Stimulated activated CD8-positive, alpha-beta memory T cell treated with anti-CD3 and anti-CD28 coated beads, Interleukin-2, amount 100 ng/mL, for 1 hour (primary cell): ENCODE measurements around the gene STXBP6.
"Not testable (repeated sequence)": the region's sequence is repeated elsewhere in the genome, so short reads cannot be mapped to it uniquely, and the experiment has no call there.

Source experiments
- DNase-seq, 2 donors: peaks; one replicate each; pipeline ENCODE4 v3.0.0-alpha.2; 2020; ENCODE audit warnings: low read depth in 2 of 2

Gene STXBP6

DNA sequence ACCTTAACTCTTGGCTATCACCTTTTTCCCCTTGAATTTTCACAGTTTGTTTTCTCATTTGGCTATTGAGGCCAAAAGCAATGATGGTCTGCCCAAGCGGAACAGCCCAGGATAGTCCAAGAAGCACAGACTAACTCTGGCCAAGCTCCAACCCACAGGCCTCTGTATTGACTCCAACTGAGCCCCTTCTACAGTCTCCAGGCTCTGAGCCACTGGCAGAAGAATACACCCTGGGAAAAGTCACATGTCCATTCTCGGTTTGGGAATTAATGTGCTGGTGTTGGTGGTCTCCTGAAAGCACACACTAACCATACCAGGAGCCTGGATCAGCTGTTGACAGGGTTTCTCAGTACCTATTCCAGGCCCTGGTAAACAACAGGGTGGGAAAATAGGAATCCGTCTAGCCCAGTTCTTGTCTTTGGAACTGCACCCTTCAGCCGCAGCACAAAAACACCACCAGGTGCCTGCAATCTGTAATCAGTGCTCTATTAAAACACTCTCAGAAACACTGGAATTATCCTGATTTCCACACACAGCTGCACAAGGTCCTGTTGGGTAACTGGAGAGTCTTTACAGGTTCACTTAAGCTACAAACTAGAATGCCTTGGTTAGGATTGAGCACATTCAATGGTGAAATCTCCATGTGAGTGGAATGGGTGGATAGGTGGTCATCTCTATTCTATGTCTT lies 63.6 kb downstream of the STXBP6 start:
- no peak for DNase-seq

DNA sequence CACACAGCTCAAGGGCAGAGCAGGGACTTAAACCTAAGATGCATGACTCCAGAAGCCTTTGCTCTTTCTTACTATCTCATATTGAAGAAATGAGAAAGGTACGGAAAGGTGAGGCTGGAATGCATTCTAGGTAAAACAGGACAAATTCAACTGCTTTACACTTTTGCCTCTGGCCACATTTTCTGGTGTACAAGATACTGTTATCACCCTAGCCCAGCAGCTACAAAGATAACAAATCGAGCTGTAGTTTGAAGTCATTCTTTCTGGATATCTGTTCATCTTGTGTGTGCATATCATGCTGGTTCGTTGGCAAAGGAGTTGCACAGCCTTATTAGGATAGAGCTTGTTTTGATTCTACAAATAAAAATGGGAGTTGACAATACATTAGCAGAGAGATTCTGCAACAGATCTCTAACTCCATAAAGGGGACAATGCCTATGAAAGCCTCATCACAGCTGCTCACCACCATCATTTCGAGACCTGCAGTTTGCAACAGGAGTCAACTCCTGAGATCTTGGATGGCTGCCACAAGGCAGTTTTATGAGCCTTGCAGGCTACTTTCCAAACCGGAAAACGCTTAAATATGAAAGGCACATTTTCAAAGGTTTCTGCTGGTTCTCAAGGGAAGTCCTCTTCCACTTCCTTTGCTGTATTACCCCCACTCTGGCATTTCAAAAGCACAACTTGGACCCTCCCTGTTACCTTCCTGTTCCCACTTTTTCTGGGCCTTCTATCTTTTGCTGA lies 64.9 kb downstream of the STXBP6 start:
- no peak for DNase-seq

DNA sequence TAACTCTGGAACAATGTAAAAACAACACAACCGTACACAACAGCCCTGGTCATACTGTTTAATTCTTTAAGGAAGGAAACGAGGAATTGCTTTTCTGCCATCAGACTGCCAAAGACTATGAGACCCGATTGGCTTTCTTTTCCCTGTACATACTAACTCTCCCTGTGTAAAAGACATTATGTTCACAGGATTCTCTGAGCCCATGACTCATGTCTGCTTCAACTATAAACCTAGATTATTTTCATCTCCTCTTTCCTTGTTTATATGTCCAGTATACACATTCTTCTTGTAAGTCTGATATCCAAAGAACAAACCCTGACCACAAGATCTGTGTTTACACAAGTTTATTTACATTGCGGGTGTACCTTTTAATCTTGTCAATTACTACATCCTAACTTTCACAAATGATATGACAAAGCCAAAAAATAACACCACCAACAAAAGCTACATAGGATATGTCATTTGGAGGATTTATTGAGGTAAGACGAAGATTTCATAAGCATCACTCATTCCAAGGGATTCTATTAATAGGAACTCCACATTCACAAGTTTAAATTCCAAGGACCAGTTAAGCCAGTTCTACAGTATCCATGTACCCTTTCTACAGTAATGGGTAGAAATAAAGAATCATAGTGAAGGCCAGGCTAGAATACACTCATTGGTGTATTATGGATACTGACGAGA lies 67.3 kb downstream of the STXBP6 start:
- DNase-seq: no peak

DNA sequence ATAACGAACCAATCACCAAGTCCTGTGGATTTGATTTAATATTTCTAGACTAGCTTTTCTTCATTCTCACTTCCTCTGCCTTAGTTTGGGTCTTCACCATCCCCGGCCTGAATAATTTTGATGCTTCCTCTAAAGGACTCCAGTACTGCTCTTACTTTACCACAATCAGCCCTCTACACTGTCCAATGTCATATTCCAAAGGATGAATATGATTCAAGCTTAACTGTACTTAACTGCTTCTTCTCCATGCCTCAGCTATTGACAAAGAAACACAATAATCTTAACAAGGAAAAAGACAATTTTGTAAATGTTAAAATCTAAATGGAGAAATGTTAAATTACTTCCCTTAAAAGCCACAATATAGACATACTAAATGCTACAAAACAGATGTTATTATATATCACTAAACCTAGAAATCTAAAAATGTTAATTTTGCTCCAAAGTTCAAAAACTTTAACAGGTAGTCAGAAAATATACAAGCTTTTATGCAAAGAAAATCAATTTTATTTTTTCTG lies 70.2 kb downstream of the STXBP6 start:
- no peak for DNase-seq

DNA sequence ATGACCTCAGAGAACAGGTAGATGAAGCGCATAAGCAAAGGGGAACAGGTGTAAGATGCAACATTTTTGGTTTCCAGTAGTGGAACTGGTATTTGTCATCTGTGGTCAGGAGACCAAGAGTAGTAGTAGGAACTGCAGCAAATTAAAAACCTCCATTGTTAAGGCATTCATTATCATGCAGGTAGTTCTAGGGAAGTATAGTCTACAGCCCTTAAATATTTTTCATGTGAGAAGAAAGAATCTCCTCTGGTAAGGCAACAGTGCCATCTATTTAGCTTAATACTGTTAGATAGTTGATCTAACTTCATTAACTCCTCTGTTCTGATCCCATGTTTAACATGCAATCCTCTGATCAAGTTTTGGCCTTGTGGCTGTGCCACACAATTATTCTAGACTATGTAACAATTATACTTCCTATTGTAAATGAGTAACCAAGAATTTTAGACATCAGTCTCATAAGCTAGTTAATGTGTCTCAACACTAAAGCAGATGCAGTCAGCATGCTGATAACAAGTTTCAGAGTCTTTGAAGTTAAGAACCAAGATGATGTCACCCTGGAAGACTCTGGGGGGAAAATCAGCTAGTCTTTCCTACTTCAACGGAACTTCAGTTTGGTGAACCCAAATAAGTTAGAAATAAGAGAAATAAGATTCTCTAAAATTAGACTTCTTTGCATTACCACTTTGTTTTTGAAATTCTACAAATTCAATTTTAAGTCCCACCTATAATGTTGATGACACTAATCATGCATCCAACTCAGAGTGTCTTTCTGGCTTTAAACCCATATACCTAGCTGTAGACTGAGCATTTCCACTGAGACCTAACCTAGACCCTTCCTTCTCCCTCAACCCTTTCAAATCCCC lies 70.9 kb downstream of the STXBP6 start:
- no peak for DNase-seq

DNA sequence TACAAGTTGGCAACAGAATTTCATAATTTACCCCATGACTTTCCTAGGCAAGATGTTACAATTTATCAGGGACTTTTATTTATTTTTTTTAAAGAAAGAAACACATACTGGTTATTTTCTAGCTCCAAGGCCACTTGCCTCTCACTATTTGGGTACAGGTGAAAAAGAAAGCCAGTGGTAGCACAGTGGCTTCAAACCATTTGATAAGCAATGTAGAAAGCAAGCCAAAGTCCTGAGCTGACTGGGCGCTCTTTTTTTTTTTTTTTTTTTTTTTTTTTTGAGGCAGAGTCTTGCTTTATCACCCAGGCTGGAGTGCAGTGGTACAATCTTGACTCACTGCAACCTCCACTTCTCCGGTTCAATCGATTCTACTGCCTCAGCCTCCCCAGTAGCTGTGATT lies 73.3 kb downstream of the STXBP6 start:
- DNase-seq: no peak

DNA sequence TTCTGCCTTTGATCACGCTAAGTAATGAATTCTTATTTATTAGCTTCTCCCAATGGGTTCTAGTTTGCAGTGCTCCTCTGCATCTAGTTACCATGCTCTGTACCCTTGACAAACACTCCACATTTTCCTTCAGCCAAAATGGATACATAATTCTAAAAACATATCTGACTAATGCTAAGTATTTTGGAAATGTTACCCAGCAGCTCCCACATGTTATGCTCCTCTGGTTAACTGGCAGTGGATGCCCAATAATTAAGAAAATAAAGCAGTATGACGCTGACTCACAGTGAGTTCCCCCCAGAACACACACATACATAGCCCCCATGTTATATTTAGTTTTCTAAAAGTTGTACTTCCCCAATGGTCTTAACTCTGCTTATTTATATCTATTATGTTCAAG lies 74.6 kb downstream of the STXBP6 start:
- DNase-seq: no peak

DNA sequence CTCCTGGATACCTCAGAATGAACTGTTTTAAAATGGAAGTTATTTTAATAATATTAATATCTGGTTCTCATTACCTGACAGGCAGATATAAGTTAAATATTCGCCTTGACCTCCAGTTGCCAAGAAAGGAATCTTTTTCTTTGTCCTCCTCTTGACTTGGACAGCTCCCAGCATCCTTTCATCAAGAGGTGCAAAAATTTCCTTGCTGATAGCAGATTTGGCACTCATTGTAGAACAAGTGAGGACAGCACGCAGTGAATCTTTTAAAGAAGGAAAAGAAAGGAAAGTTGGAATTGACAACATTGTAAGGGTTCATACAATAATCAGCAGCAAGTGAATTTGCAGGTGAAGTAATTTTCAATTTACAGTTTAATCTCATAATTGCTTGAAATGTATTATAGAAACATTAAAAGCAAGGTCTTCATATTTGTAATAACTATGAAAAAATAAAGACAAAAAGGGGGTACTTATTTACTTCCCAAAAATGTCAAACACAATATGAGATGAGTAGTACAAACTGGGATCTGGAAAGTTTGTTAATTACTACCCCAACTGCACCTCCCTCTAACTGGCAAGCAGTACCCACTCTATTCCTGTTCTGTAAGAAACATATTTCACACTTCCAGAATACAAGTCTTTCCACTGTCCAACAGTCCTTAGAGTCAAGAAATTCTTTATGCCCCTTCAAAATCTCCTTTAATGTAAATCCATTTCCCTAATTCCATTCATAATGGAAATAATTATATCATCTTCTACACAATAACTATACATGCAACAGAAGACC lies 75.2 kb downstream of the STXBP6 start:
- DNase-seq: no peak

DNA sequence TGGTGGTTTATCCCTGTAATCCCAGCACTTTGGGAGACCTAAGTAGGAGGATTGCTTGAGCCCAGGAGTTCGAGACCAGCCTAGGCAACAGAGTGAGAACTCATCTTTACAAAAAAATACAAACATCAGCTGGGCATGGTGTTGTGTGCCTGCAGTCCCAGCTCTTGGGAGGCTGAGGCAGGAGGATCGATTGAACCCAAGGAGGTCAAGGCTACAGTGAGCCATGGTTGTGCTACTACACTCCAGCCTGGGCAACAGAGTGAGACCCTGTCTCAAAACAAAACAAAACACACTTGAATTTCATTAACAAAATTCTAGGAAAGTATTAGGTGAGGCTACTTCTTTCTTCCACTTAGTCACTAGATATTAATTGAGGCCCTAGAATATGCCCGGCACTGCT lies 77.1 kb downstream of the STXBP6 start:
- no peak for DNase-seq

DNA sequence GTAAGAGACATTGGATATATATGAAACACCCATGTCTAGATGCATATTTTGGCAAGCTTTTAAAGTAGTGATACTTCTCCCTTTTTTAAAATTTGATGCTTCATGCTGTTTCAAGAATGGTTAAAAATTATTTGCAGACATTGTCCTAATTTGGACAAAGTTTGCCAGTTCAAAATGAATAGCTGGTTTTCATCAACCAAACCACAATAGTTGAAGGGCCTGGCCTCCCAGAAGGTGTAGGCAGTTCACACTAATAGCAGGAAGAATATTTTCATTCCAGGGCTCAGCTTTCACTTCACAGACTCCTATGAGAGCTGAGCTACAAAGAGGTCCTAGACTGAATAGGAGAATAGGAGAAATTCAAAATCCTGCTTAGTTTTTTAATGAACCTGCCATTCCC lies 78.7 kb downstream of the STXBP6 start:
- no peak for DNase-seq

DNA sequence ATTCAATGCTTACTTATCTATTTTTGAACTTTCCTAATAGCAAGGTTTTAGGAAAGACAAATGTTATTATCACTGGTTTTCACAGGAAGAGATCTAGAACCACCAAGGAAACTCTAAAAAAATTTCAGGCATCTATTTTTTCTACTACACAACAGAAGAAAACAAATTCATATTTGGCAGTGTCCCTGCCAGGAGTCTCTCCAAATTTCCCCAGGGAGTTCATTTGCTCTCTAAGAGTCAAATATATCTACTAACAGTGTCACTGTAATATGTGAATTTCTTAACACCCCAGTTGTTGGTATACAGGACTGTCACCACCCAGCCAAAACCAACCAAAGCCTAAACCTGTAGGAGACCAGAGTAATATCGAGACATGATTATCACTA lies 83.4 kb downstream of the STXBP6 start:
- DNase-seq: no peak

DNA sequence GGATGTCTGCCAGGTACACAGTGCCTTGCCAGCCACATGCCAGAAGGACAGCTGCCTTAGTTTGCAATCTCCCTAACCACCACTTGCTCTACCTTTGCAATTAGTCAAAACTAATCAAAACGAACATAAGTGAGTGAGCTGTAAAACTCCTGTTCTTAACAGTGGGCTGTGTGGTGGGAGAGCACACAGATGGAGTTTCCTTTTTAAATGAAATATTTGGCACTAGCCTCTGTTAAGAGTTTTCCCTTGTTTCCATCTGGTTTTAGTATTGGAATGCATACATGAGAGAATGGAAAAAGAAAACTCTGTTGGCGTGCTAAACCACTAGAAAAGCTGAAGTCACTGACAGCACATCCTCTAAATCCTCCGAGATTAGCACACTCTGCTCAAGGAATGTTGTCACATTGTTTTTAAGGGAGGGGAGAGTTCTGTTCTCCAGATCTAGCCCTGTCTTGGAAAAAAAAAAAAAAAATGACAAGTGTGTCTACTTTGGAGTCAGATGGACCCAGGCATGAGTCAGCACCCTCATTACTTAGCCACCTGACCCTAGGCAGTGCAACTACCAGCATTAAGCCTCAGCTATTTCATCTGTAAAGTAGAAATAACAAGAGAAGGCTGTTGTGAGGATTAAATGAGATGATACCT lies 83.9 kb downstream of the STXBP6 start:
- no peak for DNase-seq

DNA sequence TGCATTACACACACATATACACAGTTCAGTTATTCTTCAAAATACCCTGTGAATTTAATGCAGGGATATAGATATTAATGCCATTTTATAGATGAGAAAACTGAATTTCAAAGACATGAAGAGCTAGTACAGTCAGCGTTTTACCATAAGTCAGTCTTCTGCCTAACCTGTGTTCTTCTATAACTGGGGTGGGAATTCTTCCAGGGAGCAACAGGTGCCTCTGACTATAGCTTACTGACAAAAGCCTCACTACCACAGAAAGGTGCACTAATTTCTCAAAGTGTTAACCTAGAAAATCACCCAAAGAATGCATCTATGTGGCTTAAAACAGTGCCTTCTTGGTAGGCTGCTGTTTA lies 84.4 kb downstream of the STXBP6 start:
- DNase-seq: no peak

DNA sequence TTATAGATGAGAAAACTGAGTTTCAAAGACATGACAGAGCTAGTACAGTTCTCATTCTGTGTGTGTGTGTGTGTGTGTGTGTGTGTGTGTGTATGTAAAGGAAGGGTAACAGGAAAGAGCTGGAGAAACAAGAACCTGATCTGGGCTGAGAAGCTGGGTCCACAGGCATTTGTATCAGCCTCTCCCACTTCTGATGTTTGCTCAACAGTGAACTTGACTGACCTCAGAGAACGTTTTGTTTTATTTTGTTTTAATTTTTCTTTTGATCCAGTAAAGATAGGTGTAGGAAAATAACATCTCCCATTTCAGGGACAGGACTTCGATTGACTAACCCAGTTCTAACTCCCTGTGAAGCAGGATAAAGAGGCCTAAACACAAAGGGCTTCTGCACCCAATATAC lies 85.4 kb downstream of the STXBP6 start:
- no peak for DNase-seq

DNA sequence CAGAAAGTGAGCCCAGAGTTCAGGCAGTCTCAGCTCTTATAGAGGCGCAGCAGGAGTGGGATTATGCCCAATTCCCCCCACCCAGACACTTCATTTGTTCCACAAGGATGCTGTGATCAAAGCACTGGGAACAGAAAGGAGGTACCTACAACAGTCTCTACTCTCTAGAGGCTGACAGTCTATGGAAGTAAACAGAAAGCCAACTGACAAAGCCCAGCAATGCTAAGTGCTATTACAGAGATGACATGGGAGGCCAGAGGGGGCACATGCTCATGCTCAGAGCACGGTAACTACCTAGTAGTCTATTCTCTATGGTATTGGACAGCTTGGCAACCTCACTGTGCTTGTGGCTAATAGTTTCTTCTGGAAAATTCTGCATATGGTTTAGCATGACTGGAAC lies 85.9 kb downstream of the STXBP6 start:
- DNase-seq: no peak

DNA sequence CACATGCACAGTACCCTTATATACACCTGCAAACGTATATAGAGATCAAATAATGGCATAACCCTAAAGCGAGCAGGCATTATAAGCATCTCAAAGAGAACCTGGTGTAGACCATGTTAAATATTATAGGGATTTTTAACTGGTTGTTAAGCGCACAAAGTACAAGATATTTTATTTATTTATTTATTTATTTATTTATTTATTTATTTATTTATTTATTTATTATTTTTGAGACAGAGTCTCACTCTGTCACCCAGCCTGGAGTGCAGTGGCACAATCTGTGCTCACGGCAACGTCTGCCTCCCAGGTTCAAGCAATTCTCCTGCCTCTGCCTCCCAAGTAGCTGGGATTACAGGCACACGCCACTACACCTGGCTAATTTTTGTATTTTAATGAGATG lies 87.8 kb downstream of the STXBP6 start:
- DNase-seq: not testable (repeated sequence)

DNA sequence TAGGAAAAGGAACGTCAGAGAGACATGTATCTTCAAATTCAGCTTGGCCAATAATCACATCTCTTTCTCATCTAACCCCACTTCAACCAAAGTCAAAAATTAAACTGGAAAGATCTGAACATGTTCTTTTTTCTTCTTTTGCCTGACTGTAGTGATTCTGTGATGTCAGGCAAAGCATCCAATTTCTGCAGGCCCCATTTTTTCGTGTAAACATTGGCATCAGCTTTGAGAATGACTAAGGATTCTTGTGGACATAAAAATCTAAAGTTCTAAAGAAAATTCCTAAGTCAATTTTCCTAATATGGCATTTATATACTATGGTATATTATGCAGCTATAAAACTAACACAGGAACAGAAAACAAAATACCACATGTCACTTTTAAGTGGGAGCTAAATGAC lies 89.1 kb downstream of the STXBP6 start:
- no peak for DNase-seq

DNA sequence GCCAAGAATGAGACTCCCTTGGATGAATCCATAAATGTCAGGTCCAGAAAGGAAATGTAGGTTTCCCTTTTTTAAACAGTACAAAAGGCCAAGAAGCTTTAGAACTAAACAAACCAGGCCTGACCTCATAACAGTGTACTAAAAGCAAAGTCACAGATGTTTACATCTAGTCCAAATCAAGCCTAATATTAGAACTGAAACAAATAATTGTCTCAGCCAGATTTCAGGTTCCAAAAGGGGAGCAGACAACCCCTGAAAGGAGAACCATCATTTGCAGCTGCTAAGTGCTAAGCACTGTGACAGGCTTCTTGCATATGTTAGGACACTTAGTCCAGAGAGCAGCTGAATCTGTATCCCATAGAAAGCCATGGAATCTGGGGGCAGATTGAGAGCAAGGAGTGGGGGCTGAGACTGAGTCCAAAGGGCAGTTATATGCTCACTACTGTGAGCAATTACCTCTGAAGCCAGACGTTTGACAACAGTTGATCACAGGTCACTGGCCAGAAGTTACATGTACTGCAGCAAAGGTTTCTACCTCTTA lies 90.1 kb downstream of the STXBP6 start:
- DNase-seq: no peak

DNA sequence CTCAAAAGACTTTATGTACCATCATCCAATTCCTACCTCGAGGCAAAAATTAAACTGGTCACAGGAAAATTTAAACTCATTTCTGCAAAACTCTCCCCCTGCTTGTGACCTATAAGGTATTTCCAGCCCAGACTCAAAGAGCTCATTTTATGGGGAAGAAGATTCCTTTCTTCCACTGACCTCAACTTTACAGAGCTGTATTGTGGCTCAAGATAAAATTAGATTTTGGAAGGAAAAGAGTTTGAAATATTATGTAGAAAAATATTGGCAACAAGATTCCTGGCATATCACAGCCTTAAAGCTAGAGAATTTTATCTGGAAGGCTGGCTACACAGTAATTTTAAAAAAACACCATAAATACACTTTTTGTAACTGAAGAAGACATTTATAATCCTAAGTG lies 91.7 kb downstream of the STXBP6 start:
- DNase-seq: no peak

DNA sequence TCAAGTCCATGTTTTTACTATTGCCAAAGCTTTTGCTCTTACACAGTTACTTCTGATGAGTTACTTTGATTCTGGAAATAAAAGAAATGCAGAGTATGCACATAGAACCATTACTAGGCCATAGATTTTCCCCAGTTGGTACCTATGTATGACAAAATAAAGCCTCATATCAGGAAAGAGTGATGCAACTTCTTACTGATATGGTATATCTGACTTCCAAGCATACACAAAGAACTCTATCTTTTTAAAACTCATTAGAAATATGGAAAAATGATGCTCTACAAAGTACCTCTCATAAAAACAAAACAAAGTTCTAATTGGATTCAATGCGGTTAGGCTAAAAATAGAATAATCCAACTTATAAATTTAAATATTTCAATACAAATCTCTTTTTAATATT lies 92.1 kb downstream of the STXBP6 start:
- no peak for DNase-seq
